ENCODE data around the gene ALG1L2.
A peak's percentile ranks its signal among the peaks of the same experiment; 100 is the strongest.

ALG1L2 gene

GRCh38 chr3:130085881-130086280, 4.2 kb downstream of the ALG1L2 start:
- TF ChIP-seq ZBTB7A (IDR thresholded peaks at IDR 0.05; ENCODE audit: low read depth): no peak
- no peak for TF ChIP-seq CEBPB (IDR thresholded peaks at IDR 0.05)
- TF ChIP-seq TAF1 (IDR thresholded peaks at IDR 0.05; ENCODE audit: low read depth): no peak
- no peak for TF ChIP-seq TCF12 (IDR thresholded peaks at IDR 0.05; ENCODE audit: low read depth)

DNA sequence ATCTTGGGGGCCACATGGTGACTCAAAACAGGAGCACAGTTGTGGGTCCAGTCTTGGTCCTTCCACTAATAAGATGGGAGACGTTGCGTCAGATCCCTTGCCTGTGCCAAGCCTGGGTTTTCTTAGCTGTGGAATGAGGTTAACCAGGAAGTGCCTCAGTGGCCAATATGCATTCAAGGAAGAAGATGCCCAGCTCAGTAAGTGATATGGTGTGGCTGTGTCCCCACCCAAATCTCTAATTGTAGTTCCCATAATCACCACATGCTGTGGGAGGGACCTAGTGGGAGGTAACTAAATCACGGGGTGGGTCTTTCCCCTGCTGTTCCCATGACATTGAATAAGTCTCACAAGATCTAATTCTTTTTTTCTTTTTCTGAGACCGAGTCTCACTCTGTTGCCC, 6.4 kb downstream of the ALG1L2 start:
- no peak for TF ChIP-seq TEAD4 (IDR thresholded peaks at IDR 0.05)
- no peak for TF ChIP-seq RAD21 (IDR thresholded peaks at IDR 0.05; ENCODE audit: low read depth)
- no peak for TF ChIP-seq CEBPB (IDR thresholded peaks at IDR 0.05)
- no peak for TF ChIP-seq TAF1 (IDR thresholded peaks at IDR 0.05; ENCODE audit: low read depth)
- no peak for TF ChIP-seq EP300 (IDR thresholded peaks at IDR 0.05; ENCODE audit: borderline replicate concordance)
- TF ChIP-seq YY1 (IDR thresholded peaks at IDR 0.05; ENCODE audit: low read depth): no peak
- TF ChIP-seq CREB1 (IDR thresholded peaks at IDR 0.05; ENCODE audit: low read depth): no peak
- TF ChIP-seq EGR1 (IDR thresholded peaks at IDR 0.05): no peak
- TF ChIP-seq REST (IDR thresholded peaks at IDR 0.05; ENCODE audit: low read depth): no peak
- no peak for TF ChIP-seq MAX (IDR thresholded peaks at IDR 0.05)
- TF ChIP-seq, protein P1, sequence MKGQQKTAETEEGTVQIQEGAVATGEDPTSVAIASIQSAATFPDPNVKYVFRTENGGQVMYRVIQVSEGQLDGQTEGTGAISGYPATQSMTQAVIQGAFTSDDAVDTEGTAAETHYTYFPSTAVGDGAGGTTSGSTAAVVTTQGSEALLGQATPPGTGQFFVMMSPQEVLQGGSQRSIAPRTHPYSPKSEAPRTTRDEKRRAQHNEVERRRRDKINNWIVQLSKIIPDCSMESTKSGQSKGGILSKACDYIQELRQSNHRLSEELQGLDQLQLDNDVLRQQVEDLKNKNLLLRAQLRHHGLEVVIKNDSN (IDR thresholded peaks at IDR 0.05): no peak
- TF ChIP-seq ZBTB7A (IDR thresholded peaks at IDR 0.05; ENCODE audit: low read depth): no peak
- TF ChIP-seq TCF12 (IDR thresholded peaks at IDR 0.05; ENCODE audit: low read depth): no peak

GRCh38 chr3:130090681-130091080, 9.1 kb downstream of the ALG1L2 start:
- TF ChIP-seq RAD21 (IDR thresholded peaks at IDR 0.05; ENCODE audit: low read depth): peak; percentile 17; the same call in 1 of the 2 replicates

GRCh38 chr3:130091958-130092357, 10.3 kb downstream of the ALG1L2 start:
- TF ChIP-seq TEAD4 (IDR thresholded peaks at IDR 0.05) (no peak), CEBPB (IDR thresholded peaks at IDR 0.05) (no peak), RAD21 (IDR thresholded peaks at IDR 0.05; ENCODE audit: low read depth) (no peak), NFIC (IDR thresholded peaks at IDR 0.05) (no peak), MAX (IDR thresholded peaks at IDR 0.05) (no peak), REST (IDR thresholded peaks at IDR 0.05; ENCODE audit: low read depth) (no peak), CREB1 (IDR thresholded peaks at IDR 0.05; ENCODE audit: low read depth) (no peak), YY1 (IDR thresholded peaks at IDR 0.05; ENCODE audit: low read depth) (no peak), TAF1 (IDR thresholded peaks at IDR 0.05; ENCODE audit: low read depth) (no peak), TCF12 (IDR thresholded peaks at IDR 0.05; ENCODE audit: low read depth) (no peak), ZBTB7A (IDR thresholded peaks at IDR 0.05; ENCODE audit: low read depth) (no peak), FOXM1 (IDR thresholded peaks at IDR 0.05; ENCODE audit: borderline replicate concordance, low read depth) (no peak), EGR1 (IDR thresholded peaks at IDR 0.05) (no peak)
- TF ChIP-seq, protein P1 (IDR thresholded peaks at IDR 0.05): no peak

- TF ChIP-seq TEAD4 (IDR thresholded peaks at IDR 0.05): no peak
- no peak for TF ChIP-seq TCF12 (IDR thresholded peaks at IDR 0.05; ENCODE audit: low read depth)
- TF ChIP-seq ZBTB7A (IDR thresholded peaks at IDR 0.05; ENCODE audit: low read depth): no peak
- TF ChIP-seq NFIC (IDR thresholded peaks at IDR 0.05): no peak
- no peak for TF ChIP-seq YY1 (IDR thresholded peaks at IDR 0.05; ENCODE audit: low read depth)
- TF ChIP-seq EP300 (IDR thresholded peaks at IDR 0.05; ENCODE audit: borderline replicate concordance): no peak
- no peak for TF ChIP-seq CEBPB (IDR thresholded peaks at IDR 0.05)
- no peak for TF ChIP-seq CREB1 (IDR thresholded peaks at IDR 0.05; ENCODE audit: low read depth)
- no peak for TF ChIP-seq TAF1 (IDR thresholded peaks at IDR 0.05; ENCODE audit: low read depth)
These were observed 12.2 kb downstream of the ALG1L2 start for GRCh38 chr3:130093741-130094391.

Data from Ishikawa (cell line).